ENCODE results near the gene ZNF579. TPM values are rescaled to one million over a fixed set of nuclear protein-coding genes. Genes with fewer than 3 reads are reported as not detected.

The ZNF579 gene
- total RNA-seq, 2 experiments from 2014 or later, result 6.7 to 7.1 TPM

DNA sequence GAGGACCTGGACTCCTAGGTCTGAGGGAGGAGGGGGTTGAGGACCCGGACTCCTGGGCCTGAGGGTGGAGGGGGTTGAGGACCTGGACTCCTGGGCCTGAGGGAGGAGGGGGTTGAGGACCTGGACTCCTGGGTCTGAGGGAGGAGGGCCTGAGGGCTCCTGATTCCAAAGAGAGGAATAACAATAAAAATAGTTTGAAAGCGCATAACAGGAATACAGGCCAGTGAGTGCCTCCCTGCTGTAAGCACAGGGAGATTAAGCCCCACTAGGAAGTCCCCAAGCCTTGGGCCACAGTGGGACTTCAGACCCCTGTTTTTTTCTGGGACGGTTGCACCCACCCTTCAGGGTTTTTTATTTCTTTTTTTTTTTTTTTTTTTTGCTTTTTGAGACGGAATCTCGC is 42.5 kb downstream of the ZNF579 start:
- H3K4me1 Mint-ChIP-seq (ENCODE audit: low read depth), result no peaks in the 10 kb centered on the region
- intact Hi-C loops (cut with DNase I, micrococcal nuclease), result no loop called here
- H3K9me3 Mint-ChIP-seq, result no peaks in the 10 kb centered on the region
- no peak overlapping the region for H3K27ac ChIP-seq (ENCODE audit: low read depth in 1 of 2, low read length in 2 of 2)
- H3K36me3 ChIP-seq (ENCODE audit: insufficient read depth, low read length), result no peaks in the 10 kb centered on the region
- no peaks in the 10 kb centered on the region for H3K36me3 Mint-ChIP-seq (ENCODE audit: low read depth)
- no peak overlapping the region for H3K4me3 Mint-ChIP-seq
- ChIA-PET POLR2A (no interaction called here), CTCF (no interaction called here)
- H3K4me3 ChIP-seq (ENCODE audit: low read length), result no peak overlapping the region
- no peak for DNase-seq
- no peak for ATAC-seq (ENCODE audit: poor library complexity)
- H3K27me3 Mint-ChIP-seq, result no peaks in the 10 kb centered on the region
- H3K9me3 ChIP-seq (ENCODE audit: control insufficient read depth in 1 of 2, insufficient read depth in 1 of 2, low read length in 2 of 2), result no peaks in the 10 kb centered on the region
- TF ChIP-seq CTCF (IDR thresholded peaks at IDR 0.05), result no peak
- no peak overlapping the region for H3K27ac Mint-ChIP-seq
- H3K4me1 ChIP-seq (ENCODE audit: insufficient read depth, low read length), result no peaks in the 10 kb centered on the region
- H3K27me3 ChIP-seq (ENCODE audit: control insufficient read depth in 1 of 2, insufficient read depth in 2 of 2, low read length in 2 of 2), result no peaks in the 10 kb centered on the region

- DNase-seq, result no peak
- Mint-ChIP-seq H3K27me3 (no peaks in the 10 kb centered on the region), H3K4me1 (ENCODE audit: low read depth) (no peaks in the 10 kb centered on the region), H3K27ac (no peak overlapping the region), H3K36me3 (ENCODE audit: low read depth) (no peaks in the 10 kb centered on the region), H3K9me3 (no peaks in the 10 kb centered on the region), H3K4me3 (no peak overlapping the region)
- intact Hi-C loops (cut with DNase I, micrococcal nuclease), result no loop called here
- no peak overlapping the region for H3K27ac ChIP-seq (ENCODE audit: low read depth in 1 of 2, low read length in 2 of 2)
- no peak overlapping the region for H3K4me3 ChIP-seq (ENCODE audit: low read length)
- no peak for ATAC-seq (ENCODE audit: poor library complexity)
- no peaks in the 10 kb centered on the region for H3K9me3 ChIP-seq (ENCODE audit: control insufficient read depth in 1 of 2, insufficient read depth in 1 of 2, low read length in 2 of 2)
- POLR2A ChIA-PET, result no interaction called here
- CTCF ChIA-PET, result no interaction called here
- no peak for TF ChIP-seq CTCF (IDR thresholded peaks at IDR 0.05)
- no peaks in the 10 kb centered on the region for H3K36me3 ChIP-seq (ENCODE audit: insufficient read depth, low read length)
- H3K4me1 ChIP-seq (ENCODE audit: insufficient read depth, low read length), result no peaks in the 10 kb centered on the region
- no peaks in the 10 kb centered on the region for H3K27me3 ChIP-seq (ENCODE audit: control insufficient read depth in 1 of 2, insufficient read depth in 2 of 2, low read length in 2 of 2)
Observed at GRCh38 chr19:55537741-55538111, 42.9 kb downstream of the ZNF579 start.

DNA sequence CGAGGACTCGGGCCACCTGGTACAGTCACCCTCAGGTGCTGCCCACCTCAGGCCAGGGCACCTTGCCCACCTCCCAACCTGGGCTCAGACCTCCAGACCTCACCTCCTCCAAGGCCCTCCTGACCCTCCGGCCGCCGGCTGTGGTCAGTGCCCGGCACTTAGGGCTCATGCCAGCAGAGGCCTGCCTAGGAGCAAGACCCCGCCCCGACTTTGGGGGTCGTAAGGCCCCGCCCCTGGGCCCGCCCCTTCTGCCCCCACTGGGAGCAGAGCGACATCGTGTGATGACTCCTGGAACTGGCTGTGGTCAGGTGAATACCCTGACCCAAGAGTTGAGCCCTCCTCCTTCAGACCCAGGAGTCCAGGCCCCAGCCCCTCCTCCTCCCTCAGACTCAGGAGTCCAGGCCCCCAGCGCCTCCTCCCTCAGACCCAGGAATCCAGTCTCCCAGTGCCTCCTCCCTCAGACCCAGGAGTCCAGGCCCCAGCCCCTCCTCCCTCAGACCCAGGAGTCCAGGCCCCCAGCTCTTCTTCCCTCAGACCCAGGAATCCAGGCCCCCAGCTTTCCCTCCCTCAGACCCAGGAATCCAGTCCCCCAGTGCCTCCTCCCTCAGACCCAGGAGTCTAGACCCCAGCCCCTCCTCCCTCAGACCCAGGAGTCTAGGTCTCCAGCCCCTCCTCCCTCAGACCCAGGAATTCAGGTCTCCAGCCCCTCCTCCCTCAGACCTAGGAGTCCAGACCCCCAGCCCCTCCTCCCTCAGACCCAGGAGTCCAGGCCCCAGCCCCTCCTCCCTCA is 43.5 kb downstream of the ZNF579 start, which contains the start of gene SBK2:
TSS of gene SBK2 (minus strand) at position 183 of the 790 bp plus-strand sequence. CDS start 839 bp downstream, outside the sequence.
- Mint-ChIP-seq H3K27ac (no peak within 1 kb of the TSS), H3K4me3 (no peak within 1 kb of the TSS), H3K36me3 (ENCODE audit: low read depth) (no peaks in the 10 kb centered on the region), H3K27me3 (no peaks in the 10 kb centered on the region), H3K9me3 (no peaks in the 10 kb centered on the region), H3K4me1 (ENCODE audit: low read depth) (no peaks in the 10 kb centered on the region)
- Histone ChIP-seq H3K9me3 (ENCODE audit: control insufficient read depth in 1 of 2, insufficient read depth in 1 of 2, low read length in 2 of 2) (no peaks in the 10 kb centered on the region), H3K4me1 (ENCODE audit: insufficient read depth, low read length) (no peaks in the 10 kb centered on the region), H3K4me3 (ENCODE audit: low read length) (no peak within 1 kb of the TSS), H3K27ac (ENCODE audit: low read depth in 1 of 2, low read length in 2 of 2) (no peak within 1 kb of the TSS), H3K36me3 (ENCODE audit: insufficient read depth, low read length) (no peaks in the 10 kb centered on the region), H3K27me3 (ENCODE audit: control insufficient read depth in 1 of 2, insufficient read depth in 2 of 2, low read length in 2 of 2) (no peaks in the 10 kb centered on the region)
- intact Hi-C loops (cut with DNase I, micrococcal nuclease), result no loop called here
- POLR2A ChIA-PET, result no interaction called here
- CTCF ChIA-PET, result no interaction called here
- DNase-seq (no peak), ATAC-seq (ENCODE audit: poor library complexity) (no peak)
- TF ChIP-seq CTCF (IDR thresholded peaks at IDR 0.05), result no peak

Data from CD4-positive, alpha-beta T cell (primary cell).